Femur (tissue), 1 donor: ENCODE data around the gene MTG1.
"Not testable (repeated sequence)": the region's sequence is repeated elsewhere in the genome, so short reads cannot be mapped to it uniquely, and the experiment has no call there.

Source experiments
- DNase-seq: peaks from one replicate; pipeline ENCODE4 v3.0.0-alpha.2; 2017

MTG1 gene

DNA sequence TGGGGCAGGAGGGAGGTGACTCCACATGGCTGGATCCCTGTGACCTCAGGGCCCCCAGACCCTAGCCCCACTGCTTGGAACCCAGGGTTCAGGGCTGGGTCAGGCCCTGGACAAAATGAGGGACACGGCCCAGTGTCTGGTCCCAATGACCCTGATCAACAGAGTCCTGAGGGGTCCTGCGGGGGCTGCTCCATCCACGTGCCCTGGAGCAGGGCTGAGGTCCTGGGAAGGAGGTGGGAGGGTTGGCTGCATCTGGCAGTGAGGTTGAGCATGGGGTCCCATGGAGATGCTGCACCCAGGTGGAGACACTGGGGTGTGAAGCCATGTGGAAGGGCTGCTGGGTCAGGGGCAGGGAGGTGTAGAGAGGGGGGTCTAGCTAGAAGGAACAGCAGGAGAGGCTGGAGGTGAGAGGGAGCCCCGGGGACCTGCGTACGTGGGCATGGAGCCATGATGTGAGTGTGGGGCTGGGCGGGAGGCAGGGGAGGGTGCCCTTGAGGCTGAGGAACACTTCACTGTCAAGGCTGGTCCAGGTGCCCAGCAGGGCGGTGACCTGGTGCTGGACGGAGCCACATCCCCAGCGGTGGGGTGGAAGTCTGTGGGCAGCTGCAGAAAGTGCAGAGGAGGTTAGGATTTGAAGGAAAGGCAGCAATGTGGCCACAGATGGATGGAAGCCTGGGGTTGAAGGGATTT is 60.4 kb downstream of the MTG1 start:
- no peak for DNase-seq

- DNase-seq, result no peak
These were observed 61.2 kb downstream of the MTG1 start for GRCh38 chr10:133455196-133455595.

DNA sequence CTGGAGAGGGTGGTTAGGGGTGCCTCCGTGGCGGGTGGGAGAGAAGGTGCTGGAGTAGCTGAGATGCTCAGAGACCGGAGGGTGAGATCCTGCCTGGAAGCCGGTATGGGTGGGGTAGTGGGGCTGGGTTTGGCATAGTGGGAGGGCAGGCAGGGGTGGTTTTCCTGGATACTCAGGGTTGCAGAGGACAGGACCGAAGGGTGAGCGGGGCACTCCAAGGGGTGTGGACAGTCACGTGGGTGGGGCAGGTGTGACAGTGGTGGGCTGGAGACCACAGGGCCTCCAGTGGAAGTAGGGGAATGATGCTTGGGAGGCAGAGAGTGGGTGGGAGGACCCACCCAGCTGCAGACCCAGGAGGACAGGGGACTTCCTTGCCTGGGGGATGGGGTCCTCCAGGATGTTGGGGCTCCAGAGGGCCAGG is 61.7 kb downstream of the MTG1 start:
- no peak for DNase-seq

DNA sequence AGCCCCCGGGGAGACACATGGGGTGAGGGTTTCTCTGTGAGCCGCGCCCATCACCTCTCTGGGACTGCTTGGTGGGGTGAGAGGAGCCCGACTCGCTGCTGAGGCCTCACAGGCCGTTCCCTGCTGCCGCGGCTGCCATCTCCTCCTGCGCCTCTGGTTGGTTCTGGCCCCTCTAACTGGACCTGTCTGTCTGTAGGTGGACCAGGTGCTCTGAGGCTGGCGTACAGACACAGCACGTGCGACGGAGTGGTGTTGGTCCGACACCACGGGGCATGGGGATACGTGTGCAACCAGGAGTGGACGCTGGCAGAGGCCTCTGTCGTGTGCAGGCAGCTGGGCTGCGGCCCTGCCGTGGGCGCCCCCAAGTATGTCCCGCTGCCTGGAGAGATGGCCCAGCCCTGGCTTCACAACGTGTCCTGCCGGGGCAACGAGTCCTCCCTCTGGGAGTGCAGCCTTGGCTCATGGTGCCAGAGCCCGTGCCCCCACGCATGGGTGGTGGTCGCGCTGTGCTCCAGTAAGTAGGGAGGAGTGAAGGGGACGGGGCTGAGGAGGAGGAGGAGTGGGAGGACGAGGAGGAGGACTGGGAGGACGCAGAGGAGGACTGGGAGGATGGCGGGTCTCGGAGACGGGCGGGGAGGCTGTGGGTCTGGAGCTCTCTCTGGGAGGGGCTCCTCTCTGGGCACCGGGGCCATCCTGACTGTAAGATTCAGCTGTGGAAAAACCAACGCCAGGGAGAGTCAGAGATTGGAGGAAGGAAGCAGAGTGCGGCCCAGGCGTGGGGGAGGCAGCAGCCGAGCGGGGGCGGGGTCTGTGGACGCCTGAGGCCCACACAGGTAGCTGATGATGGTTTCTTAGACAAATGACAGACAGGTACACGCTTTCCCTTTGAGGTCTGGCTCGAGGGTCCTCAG is 62.3 kb downstream of the MTG1 start:
- DNase-seq, result no peak

DNA sequence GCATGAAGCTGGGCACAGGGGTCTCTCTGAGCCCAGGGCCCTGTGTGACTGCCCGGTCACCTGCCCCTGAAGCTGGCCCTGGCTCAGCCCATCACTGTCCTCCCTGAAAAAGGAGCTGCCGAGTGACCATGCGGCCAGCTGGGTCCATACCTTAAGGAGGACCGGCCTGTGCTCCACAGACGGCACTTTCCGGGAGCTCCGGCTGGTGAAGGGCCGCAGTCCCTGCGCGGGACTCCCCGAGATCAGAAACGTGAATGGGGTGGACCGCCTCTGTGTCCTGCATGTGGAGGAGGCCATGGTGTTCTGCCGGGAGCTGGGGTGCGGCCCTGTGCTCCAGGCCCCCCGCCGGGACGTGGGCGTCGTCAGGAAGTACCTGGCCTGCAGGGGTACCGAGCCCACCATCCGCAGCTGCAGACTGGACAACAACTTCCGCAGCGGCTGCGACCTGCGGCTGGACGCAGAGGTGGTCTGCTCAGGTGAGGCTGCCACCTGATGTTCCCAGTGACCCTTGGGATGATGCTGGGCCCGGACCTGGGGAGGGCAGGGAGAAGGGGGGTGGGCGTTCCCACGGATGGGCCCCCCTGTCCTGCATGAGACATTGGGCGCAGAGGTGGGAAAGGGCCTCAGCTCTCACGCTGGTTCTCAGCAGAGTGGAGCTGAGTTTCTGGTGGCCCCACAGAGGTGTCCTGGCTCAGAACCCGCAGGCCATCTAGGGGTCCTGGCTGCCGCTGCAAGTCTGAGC is 63.3 kb downstream of the MTG1 start:
- DNase-seq, result no peak

- no peak for DNase-seq
These were observed 64.2 kb downstream of the MTG1 start for GRCh38 chr10:133458021-133458709.

DNA sequence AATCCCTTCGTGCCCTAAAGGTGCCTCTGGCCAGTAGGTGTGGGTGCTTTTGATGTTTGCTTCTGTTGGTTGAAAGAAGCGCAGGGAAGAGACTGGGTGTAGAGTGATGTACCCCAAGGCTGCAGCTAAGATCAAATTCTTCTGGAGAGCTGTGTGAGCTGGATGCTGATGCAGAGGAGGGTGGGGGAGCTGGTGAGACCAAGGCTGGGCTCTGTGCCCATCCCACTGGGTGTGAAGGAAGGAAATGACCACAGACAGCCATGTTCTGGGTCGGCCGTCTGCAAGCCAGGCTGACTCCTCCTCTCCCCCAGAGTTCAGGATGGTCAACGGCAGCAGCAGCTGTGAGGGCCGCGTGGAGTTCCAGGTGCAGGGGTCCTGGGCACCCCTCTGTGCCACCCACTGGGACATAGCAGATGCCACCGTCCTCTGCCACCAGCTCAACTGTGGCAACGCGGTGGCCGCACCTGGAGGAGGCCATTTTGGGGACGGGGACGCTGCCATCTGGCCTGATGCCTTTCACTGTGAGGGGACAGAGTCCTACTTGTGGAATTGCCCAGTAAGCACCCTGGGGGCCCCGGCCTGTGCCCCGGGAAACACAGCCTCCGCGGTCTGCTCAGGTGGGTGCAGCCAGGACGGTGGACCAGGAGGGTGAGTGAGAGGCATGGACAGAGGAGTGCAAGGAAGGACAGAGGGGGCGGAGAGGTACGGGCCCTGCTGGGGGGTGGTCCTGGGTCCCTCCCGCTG is 64.9 kb downstream of the MTG1 start:
- no peak for DNase-seq

- no peak for DNase-seq
These were observed 65.7 kb downstream of the MTG1 start for GRCh38 chr10:133459454-133460207.

DNA sequence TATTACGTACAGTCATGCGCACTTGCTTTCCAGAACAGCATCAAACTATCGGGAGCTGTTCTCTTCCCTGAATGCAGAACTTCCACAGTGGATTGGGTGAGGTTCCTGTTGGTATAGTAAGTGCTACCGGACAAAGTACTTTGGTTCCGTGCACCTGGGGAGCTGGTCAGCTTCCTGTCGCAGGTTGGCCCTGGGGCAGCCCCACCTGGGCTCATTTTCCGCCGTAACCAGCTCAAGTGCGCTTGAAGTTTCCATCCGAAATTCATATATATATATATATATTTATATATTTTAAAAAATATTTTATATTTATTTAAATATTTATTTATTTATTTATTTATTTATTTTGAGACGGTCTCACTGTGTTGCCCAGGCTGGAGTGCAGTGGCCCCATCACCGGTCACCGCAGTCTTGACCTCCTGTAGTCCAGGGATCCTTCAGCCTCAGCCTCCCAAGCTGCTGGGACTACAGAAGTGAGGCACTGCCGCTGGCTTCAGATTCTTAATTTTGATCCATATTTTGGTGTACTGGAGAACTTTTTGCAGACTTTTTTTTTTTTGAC is 66.3 kb downstream of the MTG1 start:
- DNase-seq, result no peak

GRCh38 chr10:133461027-133461426 is 67.1 kb downstream of the MTG1 start:
- no peak for DNase-seq

GRCh38 chr10:133461841-133462240 is 67.9 kb downstream of the MTG1 start:
- no peak for DNase-seq

- no peak for DNase-seq
These were observed 68.8 kb downstream of the MTG1 start for GRCh38 chr10:133462512-133463305.

- DNase-seq, result no peak
These were observed 70.7 kb downstream of the MTG1 start for GRCh38 chr10:133464582-133465031.

- DNase-seq, result no peak
These were observed 71.4 kb downstream of the MTG1 start for GRCh38 chr10:133465191-133465949.

DNA sequence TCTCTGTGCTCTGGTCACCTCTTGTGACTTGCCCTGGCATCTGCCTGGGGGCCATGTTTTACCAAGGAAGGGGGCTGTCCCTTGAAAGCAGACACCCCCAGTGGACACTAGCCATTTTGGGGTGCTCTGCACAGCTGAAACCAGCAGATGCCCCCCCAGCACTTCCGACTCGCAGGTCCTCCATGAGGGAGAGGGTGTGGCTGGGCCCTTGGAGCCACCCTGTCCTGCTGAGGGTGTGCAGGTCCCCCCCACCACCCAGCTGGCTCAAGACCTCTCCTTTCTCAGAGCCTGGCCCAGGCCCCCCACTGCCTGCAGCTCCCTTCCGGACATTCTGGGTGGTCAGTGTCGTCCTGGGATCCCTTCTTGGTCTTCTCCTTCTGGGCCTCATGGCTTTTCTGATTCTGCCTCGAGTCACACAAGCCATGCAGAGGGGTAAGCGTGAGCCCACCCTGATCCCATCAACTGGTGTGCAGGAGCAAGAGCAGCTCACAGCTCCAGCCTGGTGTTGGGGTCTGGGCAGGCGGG is 72.1 kb downstream of the MTG1 start:
- DNase-seq, result no peak

GRCh38 chr10:133466683-133467275 is 72.8 kb downstream of the MTG1 start:
- no peak for DNase-seq

DNA sequence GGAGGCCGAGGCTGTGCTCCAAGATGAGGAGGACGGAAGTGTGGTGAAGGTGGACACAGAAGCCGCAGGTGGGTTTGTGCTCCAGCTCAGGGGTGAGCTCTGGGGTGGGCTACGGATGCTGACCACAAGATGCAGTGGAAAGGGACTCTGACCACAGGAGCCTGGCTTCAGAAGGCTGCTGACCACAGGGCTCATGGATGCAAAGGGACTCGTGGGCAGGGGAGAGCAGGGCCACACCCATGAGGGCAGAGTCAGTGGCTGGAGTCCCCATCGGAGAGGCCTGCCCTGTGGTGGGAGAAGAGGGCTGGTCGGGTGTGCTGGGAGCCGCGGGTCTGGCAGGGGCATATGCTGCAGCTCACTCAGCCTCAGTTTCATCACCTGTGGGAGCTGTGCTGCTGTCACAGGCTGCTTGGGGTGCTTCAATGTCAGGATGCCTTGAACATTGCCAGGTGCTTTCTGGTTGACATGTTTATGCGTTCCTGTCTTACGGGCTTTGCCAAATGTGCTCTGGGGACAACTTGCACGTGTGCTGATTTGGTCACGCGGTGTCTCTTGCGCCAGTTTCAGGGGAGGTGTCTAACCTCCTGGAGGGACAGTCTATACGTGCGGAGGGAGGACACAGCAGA is 73.4 kb downstream of the MTG1 start:
- no peak for DNase-seq

DNA sequence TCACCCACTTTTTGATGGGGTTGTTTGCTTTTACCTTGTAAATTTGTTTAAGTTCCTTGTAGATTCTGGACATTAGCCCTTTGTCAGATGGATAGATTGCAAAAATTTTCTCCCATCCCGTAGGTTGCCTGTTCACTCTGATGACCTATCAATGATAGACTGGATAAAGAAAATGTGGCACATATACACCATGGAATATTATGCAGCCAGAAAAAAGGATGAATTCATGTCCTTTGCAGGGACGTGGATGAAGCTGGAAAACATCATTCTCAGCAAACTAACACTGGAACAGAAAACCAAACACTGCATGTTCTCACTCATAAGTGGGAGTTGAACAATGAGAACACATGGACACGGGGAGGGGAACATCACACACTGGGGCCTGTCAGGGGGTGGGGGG is 75.2 kb downstream of the MTG1 start:
- DNase-seq, result not testable (repeated sequence)
